ENCODE results near the gene ASB2.

DNA sequence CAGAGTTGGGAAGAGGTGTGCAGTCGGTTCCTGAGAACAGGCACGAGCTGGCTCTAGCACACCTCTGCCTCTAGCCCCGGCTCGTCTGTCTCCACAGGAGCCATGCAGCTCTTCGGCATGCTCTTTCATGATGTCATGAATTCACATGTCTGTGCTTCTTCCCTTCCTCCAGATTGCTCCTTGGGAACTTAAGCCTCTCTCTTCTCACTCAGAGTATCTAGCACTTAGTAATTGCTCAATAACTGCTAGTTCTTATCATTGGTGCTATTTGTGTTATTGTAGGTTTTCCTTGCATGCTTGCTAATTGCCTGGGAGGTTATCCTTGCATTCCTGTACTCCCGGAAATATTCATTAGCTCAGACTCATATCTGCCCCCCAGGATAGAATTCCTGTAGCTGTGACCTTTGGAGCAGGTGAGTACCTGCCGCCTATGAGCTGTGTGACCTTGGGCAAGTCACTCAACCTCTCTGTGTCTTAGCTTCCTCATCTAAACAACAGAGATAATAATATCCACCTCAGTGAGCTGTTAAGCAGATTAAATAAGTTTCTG is 29.8 kb downstream of the ASB2 start:
- TF ChIP-seq POLR2AphosphoS5 (IDR thresholded peaks at IDR 0.05), result no peak
- TF ChIP-seq, protein P1, sequence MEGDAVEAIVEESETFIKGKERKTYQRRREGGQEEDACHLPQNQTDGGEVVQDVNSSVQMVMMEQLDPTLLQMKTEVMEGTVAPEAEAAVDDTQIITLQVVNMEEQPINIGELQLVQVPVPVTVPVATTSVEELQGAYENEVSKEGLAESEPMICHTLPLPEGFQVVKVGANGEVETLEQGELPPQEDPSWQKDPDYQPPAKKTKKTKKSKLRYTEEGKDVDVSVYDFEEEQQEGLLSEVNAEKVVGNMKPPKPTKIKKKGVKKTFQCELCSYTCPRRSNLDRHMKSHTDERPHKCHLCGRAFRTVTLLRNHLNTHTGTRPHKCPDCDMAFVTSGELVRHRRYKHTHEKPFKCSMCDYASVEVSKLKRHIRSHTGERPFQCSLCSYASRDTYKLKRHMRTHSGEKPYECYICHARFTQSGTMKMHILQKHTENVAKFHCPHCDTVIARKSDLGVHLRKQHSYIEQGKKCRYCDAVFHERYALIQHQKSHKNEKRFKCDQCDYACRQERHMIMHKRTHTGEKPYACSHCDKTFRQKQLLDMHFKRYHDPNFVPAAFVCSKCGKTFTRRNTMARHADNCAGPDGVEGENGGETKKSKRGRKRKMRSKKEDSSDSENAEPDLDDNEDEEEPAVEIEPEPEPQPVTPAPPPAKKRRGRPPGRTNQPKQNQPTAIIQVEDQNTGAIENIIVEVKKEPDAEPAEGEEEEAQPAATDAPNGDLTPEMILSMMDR (IDR thresholded peaks at IDR 0.05), result no peak

All from prostate gland (tissue), 2 donors.